Adrenal gland (tissue), 5 donors: ENCODE data around the gene ST3GAL6.

Experiments used
- CTCF ChIP-seq, 6 experiments: fragments of 450-650 bp in 4 of 6; fragments of 200-600 bp in 2 of 6; sonication (generic) in 1 of 6; IDR thresholded peaks; 1 replicate in 5 of 6; 2 replicates in 1 of 6; pipeline versions ENCODE4 v1.5.1 to v1.8.0; 2016 to 2021; ENCODE audit warnings: antibody characterized with exemption in 6 of 6, mild to moderate bottlenecking in 2 of 6, moderate library complexity in 1 of 6
- POLR2A ChIP-seq, 2 donors: fragments of 450-650 bp; IDR thresholded peaks; one replicate each; pipeline ENCODE4 v1.6.1; 2017; ENCODE audit warnings: antibody characterized with exemption in 2 of 2, mild to moderate bottlenecking in 2 of 2, moderate library complexity in 1 of 2
- donor health status: DM: no; HTN: no; CAD: no.

- TF ChIP-seq POLR2A (IDR thresholded peaks at IDR 0.05) (no peak), CTCF (IDR thresholded peaks at IDR 0.05) (no peak)
Observed at GRCh38 chr3:98766924-98767323, 3.8 kb downstream of the ST3GAL6 start.
